ENCODE measurements around the gene C1orf232.

Gene C1orf232

DNA sequence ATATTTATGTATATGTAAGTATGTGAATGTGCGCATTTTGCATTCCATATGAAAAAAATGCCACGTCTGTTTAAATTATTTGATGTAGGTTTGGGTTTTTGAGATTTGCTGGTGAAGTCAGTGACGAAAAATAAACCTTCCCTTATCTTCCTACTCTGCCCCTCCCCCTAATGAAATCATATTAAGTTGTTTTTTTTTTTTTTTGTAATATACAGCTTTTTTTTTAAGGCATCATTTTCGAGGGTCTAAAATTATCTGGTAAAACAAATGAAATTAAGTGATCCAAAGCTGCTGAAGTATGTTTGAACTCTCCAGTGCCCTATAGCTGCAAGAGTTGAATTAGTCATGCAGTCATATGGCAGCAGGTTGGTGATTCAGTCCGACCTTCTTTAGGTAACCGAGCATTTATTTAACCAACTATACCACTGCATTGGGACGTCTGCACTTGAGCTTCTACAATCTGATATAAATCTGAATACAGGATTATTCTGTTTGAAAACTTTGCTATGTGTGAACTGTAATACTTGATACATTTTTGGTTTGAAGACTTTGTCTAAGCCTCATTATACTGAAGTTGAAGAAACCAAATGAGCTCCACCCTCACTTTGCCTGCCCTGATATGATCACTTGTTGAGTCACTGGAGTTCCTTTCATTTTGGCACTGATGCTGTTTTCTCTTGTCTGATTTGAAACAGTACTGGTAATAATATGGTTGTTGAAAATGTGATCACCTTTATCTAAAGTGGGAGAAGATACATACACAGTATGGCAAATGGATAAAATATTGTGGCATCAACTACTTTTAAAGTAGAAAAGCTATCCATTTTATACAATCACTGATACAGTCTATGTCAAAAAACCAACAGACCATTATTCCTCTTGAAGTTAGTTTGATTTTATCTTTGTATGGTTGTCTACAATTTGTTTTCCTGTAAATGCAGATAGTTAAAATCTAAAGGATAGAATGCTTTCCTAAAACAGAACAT is 45.5 kb downstream of the C1orf232 start:
- peak; percentile 36 for DNase-seq

DNA sequence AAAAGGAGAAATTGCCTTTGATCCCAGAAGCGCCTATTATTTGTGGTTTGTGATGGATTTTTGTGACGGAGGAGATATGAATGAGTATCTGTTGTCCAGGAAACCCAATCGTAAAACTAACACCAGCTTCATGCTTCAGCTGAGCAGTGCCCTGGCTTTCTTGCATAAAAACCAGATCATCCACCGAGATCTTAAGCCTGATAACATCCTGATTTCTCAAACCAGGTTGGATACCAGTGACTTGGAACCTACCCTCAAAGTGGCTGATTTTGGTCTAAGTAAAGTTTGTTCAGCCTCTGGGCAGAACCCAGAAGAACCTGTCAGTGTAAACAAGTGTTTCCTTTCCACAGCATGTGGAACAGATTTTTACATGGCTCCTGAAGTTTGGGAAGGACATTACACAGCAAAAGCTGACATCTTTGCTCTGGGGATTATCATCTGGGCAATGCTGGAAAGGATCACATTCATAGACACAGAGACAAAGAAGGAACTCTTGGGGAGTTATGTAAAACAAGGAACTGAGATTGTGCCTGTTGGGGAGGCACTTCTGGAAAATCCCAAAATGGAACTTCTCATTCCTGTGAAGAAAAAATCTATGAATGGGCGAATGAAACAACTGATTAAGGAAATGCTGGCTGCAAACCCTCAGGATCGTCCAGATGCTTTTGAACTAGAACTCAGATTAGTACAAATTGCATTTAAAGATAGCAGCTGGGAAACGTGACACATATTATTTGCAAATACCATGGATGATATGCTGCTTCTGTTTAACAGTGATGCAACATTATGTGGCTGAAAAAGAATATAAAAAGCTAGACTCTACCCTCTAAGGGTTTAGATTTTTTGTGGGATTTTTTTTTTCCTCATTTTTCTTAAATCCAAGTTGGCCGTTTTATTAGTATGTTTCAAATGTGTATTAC is 46.6 kb downstream of the C1orf232 start:
- DNase-seq: no peak

DNA sequence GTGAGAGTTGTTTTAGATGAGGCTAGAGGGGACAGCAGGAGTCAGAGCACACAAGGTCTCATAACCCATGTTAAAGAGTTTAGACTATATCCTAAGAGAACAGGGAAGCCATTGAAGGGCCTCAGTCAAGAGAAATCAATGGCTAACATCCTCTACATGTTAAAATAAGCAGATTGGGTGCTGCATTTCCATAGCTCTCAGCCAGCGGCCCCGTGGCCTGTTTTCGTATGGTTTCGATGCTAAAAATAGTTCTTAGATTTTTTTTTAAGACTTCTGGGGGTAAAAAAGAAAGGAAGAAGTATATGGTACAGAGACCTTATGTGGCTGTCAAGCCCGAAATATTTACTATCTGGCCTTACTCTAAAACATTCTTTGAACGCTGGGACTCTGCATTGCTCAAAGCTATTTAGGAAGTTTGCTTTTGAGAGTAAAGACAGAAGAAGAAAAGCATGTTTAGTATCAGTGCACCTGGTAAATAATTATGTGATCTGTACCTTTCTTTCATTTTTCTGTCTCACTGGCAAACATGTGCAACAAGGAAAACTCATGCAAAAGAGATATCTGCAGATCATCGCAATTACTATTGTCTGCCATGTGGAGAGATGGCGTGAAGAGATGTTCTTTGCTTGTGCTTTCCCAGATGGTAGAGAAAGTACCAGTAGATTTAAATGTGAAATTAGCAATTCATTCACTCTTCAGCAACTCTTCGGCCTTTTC is 48.7 kb downstream of the C1orf232 start:
- no peak for DNase-seq

DNA sequence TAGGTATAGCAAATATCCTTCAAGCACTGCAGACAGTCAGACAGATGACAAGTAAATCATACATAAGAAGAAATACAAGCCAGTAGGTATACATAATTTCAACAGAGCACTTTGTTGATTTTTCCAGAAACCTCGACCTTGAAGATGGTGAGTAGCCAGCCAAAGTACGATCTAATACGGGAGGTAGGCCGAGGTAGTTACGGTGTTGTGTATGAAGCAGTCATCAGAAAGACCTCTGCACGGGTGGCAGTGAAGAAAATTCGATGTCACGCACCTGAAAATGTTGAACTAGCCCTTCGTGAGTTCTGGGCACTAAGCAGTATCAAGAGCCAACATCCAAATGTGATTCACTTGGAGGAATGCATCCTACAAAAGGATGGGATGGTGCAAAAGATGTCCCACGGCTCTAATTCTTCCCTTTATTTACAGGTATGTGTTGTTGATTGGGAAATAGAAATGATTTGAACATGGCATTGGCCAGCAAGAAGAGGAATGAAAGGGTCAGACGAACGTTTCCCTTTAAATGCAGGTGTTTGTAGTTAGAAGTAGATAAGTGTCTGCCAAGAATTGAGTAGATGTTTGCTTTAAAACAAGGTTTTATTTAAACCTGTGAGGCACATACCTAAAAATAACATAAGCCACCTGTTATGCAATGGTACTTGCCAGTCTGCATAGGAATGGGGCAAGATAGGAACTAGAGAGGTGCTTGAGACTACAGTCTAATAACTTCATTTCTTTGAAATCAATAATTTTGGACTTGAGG is 54.4 kb downstream of the C1orf232 start:
- DNase-seq: no peak
